Measurements from ENCODE around the gene STRBP.

Gene STRBP

GRCh38 chr9:123129423-123129822 lies 139.0 kb downstream of the STRBP start:
- DNase-seq (ENCODE audit: low read depth, low spot score), result no peak

GRCh38 chr9:123128591-123128990 lies 139.8 kb downstream of the STRBP start:
- DNase-seq (ENCODE audit: low read depth, low spot score), result no peak

DNA sequence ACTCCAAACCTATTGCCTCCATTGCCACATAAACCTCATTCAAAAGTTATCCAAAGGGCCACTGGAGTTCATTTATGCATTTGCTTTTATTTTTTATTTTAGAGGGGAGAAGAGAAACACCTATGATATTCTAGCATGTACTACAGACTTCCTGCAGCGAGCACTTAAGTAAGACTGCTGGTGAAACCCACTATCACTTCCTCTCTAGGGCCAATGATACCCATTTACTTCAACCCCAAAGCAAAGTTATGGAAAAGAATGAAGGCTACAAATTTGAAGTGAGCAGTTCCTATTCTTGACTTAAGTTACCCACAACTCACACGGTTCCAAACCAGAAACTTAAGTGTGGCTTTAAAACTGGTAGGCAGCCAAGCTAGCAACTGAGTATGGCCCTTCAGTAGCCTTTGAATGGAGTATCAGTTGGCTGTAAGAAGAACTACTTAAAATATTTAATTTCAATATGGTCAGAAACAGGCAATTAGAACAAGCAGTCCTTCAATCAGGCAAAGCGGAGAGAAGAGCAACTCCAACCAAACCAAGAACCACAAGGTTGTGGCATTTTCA lies 140.8 kb downstream of the STRBP start:
- DNase-seq (ENCODE audit: low read depth, low spot score), result no peak

GRCh38 chr9:123121457-123121856 lies 146.9 kb downstream of the STRBP start:
- DNase-seq (ENCODE audit: low read depth, low spot score), result no peak

DNA sequence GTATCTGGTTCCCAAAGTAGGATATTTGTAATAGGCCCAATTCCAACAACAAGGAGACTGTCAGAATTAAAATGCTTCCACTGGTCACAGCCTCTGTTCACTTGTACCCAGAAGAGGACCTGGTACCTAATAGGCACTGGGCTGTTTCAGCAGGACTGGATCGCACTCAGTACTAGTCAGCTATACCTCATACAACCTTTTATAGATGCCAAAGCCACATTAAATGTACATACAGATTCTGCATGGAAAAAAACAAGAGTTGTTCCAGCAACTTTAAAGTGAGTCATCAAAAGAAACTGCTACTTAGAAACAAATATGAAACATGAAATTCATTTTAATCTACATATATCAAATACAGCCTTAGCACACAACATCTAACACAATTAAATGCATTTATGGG lies 147.4 kb downstream of the STRBP start:
- DNase-seq (ENCODE audit: low read depth, low spot score), result no peak

DNA sequence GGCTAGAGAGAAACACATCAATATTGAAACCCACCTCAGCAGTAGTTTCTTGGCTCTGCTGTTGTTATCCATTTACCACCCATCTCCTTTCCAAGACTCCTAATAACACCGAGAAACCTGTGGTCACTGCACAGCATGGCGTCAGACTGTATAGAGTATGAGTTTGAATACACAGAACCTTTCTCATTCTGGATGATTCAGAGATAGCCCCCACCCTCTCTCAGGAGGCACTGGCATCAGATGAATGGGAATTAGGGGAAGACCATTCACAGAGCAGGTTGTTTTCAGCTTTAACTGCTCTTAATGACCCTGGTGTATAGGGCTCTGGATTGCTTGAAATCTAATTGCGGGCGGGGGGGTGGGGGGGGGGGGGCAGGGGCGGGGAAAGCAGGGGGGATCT lies 148.3 kb downstream of the STRBP start:
- DNase-seq (ENCODE audit: low read depth, low spot score), result no peak

GRCh38 chr9:123119566-123119965 lies 148.8 kb downstream of the STRBP start:
- DNase-seq (ENCODE audit: low read depth, low spot score), result no peak

DNA sequence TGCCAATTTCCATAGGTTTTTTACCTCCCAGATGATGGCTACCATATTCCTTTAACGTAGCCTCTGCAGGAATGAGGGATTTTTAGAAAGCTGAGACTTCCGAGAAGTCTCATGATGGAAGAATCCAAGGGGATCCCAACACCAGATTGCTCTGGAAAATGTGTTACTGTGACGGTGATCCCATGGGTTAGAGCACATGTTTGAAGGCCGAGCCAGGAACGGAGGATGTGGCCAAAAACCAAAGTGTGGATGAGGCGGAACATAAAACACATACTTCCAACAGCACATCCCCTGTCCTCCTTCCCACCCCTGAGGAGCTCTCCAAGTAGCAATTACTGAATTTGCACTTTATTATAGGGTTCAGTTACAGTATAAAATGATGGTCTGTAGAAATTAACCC lies 152.3 kb downstream of the STRBP start:
- DNase-seq (ENCODE audit: low read depth, low spot score), result no peak

DNA sequence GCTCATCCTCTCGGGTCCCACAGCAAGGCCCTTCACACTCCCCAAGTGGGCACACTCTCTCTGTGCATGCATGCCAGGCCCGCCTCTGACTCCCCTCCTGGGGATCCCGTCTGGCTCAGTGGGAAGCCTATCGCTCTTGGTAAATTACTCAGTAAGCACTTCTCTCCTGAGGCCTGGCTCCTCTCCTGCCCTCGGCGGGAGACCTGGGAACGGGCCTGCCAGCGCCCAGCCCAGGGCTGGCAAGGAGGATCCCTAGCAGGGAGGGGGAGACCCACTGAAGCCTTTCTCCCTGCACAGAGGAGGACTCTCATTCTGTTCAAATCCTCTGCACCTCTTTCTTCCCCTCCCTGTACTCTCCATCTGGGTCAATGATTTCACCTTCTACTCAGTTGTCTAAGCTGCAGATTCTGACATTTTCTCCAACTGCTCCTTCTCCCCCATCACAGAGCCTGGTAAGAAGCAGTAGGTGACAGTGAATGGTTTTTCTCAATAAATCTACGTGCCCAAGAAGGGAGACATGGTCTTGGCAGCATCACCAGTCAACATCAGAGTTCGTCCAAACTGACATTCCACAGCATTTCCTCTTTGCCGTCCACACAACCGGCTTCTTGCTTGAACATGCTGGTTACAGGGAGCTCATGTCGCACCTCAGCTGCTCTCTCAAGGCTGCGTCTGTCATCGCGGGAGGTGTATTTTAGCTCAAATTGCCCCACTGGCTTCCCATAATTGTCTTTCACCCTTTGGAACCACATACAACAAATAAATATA lies 153.1 kb downstream of the STRBP start:
- DNase-seq (ENCODE audit: low read depth, low spot score), result no peak

DNA sequence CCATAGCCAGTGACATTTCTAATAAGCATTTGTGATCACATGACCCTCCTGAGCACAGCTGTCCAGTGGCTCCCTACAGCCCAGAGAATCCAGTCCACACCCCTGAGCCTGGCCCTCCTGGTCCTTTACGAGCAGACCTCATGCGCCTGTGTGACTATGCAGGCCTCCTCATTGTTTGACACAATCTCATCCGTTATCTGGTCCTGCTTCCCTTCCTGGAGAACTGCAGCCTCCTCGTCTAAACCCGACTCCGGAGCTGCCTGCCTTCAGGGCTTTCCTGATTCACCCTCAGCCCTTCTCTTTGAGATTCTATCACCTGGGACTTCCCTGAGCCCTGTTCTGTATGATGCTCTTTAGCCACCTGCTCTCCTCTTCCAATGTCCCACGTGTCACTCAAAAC lies 155.2 kb downstream of the STRBP start:
- no peak for DNase-seq (ENCODE audit: low read depth, low spot score)

DNA sequence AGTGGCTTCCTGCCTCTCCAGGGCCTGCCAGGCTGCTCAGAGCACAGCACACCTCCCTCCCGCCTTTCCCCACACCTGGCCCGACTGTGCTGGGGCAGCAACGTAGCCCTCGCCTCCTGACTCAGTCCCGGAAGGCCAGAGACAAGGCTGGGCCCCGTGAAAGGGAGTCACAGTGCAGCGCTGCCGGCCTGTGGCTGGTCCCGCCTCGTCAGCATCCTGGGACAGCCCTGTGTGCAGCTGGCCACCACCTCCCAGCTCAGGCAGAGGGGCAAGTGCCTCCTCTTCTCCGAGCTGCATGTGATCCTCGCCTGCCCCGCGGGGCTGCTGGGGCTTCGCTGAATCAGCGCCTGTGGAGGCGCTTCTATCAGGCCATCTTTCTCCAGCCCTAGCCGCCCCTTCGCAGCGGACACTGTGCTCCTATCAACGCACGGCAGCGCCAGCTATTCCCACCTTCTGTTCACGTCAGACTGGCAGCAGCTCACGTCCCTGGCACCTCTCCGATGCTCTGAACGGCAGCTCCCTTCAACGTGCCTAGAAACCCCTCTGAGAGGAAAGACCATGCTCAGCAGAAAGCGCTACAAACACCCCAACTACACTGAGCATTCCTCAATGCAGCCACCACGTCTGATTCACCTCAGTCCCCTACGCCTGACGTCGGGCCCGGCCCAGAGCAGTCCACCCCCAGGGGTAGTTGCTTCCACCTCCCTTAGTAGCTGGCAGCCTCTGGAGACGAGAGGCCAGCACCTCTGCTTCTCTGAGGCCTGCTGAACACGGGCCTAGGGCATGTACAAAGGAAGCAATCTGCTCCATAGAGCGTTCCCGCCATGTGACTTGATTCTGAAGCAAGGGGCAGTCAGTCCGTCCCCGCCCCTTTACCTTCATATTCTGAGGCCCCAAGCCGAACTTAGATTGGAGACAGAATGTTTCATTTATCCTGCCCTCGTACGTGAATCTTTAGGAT lies 156.1 kb downstream of the STRBP start:
- DNase-seq (ENCODE audit: low read depth, low spot score), result no peak

DNA sequence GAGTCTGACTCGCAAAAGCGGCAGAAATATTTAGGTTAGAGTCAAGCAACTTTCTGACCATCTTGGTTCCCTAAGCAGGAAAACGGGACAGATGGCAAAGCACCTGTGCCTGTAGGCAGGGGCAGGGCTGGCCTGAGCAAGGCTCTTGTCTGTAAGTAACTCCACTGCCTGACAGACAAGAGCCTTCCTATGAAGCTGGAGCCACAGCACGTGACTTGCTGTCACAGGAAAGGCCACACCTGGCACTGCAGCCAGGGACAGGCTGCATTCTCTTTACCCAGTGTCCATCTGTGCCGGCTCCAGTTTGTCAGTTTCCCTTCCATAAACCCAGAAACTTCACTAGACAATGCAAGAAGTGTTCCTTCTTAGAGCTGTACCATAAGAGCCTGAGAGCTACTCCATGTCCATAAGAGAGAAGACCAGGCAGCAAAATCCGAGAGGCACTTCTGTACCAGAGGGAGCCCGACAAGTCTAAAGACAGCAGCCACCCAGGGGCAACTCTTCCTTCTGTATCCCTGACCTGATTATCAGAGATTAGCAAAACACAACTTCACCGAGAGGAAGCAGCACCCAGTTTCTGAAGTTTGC lies 156.9 kb downstream of the STRBP start:
- no peak for DNase-seq (ENCODE audit: low read depth, low spot score)

GRCh38 chr9:123109540-123110279 lies 158.7 kb downstream of the STRBP start:
- DNase-seq (ENCODE audit: low read depth, low spot score), result no peak

GRCh38 chr9:123108976-123109375 lies 159.4 kb downstream of the STRBP start:
- no peak for DNase-seq (ENCODE audit: low read depth, low spot score)

GRCh38 chr9:123107639-123108285 lies 160.6 kb downstream of the STRBP start:
- DNase-seq (ENCODE audit: low read depth, low spot score), result no peak

DNA sequence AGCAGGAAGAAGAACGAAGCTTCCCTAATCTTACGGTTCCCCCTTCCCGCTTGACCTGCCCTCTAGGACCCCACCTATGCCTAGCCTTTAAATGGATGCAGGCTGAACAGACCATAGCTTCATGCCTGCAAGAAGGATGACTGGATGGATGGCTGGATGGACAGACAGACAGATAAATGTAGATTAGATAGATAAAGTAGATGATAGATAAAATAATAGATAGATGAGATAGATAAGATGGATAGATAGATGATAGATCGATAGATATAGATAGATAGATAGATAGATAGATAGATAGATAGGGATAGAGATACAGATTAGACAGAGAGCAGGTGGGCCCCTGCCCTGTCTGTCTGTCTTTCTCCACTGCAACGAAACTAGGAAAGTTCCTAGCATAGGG lies 162.9 kb downstream of the STRBP start:
- DNase-seq (ENCODE audit: low read depth, low spot score), result no peak

- DNase-seq (ENCODE audit: low read depth, low spot score), result no peak
Measured at GRCh38 chr9:123104807-123105206, 163.6 kb downstream of the STRBP start.

- DNase-seq (ENCODE audit: low read depth, low spot score), result no peak
Measured at GRCh38 chr9:123102375-123103113, 165.8 kb downstream of the STRBP start.

DNA sequence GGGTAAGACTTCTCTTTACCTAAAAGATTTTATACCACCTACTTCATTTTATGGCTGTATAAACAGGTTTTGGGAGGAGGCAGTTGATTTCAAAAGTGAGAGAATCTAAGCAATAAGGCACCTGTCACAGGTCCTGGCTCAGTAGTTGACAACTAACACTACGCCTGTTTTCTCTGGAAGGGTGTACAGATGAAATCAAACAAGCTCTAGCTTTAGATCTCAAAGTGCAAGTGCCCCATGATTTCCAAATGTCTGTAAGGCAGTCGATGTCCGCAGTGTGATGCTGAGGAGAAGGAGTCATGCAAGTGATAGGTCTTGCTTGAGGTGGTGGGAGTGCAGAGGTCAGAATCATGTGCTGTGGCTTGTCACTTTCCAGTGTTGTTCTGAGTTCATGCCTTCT lies 168.8 kb downstream of the STRBP start:
- DNase-seq (ENCODE audit: low read depth, low spot score), result no peak

DNA sequence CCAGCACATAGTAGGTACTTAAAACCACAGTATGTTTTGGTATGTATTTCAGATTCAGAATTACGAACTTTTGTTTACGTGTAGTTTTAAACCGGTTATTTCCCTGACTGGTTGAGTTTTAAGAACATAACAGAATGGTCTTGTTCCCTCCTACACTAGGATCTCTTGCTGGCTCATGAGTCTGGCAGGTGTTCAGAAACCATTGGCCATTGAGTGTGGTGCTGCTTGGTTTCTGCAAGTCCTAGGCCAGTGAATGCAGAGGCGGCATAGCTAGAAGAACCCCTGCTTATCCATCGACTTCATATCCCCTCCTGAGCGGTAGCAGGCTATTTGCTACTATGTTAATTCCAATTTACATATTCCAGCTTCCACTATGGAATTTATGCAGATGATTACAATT lies 169.3 kb downstream of the STRBP start:
- DNase-seq (ENCODE audit: low read depth, low spot score), result no peak

Measured in smooth muscle cell of the brain vasculature (primary cell).